GM18951 (cell line): ENCODE measurements around the gene ADA.

Experiments used
- POLR2A ChIP-seq: IDR thresholded peaks from 4 replicates; pipeline ENCODE4 v1.6.1; 2011; ENCODE audit warnings: mild to moderate bottlenecking; ENCODE audit not compliant: insufficient read length, insufficient read depth; ENCODE audit errors: extremely low read depth
- in situ Hi-C: fragments of 300-500 bp; cut with MboI; formaldehyde crosslinking; loops from one replicate; pipeline ENCODE4 v1.12.0; 2022; ENCODE audit warnings: low sequenced_read_pairs, mixed read lengths, inconsistent platforms; ENCODE audit not compliant: unreplicated experiment

Gene ADA

DNA sequence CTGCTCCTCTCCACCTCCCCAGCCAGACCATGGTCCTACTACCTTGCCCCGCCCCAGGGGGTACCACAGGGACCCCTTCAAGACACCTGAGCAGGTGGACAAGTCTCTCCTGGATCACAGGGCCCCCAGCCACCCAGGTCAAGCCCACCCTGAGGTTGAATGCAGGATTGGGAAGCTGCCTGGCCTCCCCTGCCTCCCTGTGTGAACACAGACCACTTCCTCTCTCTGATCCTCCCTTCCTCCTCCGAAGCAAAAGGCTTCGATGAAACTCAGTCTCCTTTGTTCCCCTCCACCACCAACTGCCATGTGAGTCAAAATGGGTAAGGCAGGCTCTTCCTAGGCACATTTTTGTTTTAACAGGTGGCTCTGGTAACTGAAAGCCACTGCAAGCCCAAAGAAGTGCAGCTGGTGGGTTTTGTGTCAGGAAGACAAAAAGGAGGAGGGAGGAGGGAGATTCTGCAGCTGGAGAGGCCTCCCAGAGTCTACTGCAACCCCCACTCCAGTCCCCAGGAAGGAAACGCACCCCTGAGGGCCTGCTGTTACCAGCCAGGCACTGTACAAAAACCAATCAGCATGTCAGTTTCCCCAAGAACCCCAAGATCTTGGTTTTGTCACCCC lies 5.4 kb downstream of the ADA start:
- no peak for TF ChIP-seq POLR2A

GRCh38 chr20:44644667-44645131 lies 6.8 kb downstream of the ADA start:
- TF ChIP-seq POLR2A = no peak
- in situ Hi-C loops = no loop called here

More for the DNA sequence above, 5.4 kb downstream of the ADA start:
- in situ Hi-C loops = no loop called here

- in situ Hi-C loops = no loop called here
- no peak for TF ChIP-seq POLR2A
Measured at GRCh38 chr20:44644230-44644617, 7.3 kb downstream of the ADA start.

DNA sequence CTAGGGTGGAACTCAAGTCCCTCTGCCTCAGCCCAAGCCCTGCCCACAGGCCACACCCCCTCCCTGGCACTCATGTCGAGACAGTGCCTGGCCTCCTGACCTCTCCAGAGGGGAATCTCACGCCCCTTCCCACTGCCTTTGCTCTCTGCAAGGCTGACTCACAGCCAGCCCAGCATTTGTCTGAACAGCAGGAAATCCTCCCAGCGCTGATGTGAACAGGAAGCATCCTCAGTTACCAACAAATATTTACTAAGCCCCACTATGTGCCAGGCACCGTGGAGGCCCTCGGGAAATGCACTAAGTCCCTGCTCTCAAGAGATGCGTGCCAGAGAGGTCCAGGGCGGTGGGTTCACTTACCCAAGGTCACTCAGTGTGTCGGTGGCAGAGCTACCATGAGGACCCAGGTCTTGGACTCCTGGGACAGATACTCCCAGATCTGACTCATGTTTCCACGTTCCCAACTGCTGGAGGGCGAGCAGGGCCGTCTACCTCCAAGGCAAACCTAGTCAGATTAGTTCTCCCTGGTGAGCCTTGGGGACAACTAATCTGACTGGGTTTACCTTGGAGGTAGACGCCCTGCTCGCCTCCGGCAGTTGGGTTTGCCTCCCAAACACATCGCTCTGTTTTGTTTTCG lies 7.8 kb downstream of the ADA start:
- in situ Hi-C loops = no loop called here

DNA sequence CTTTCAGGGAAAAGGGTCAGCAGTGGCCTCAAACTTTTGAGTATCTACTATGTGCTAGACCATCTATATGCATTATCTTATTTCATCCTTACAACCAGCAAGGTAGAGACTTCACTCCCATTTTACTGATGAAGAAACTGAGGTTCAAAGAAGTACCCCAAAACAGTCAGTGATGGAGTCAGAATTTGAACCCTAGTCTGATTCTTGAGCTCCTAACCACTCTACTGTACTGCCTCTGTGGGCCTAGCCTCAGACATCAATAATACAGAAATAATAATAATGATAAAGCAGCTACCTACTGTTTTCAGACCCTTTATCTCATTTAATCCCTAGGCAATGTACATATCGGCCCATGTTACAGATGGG lies 8.4 kb downstream of the ADA start:
- in situ Hi-C loops = no loop called here
- TF ChIP-seq POLR2A = no peak

More for the DNA sequence above, 7.8 kb downstream of the ADA start:
- TF ChIP-seq POLR2A = no peak

GRCh38 chr20:44642203-44643153 lies 9.0 kb downstream of the ADA start:
- TF ChIP-seq POLR2A = peak; percentile 46
- in situ Hi-C loops = no loop called here

- no peak for TF ChIP-seq POLR2A
Measured at GRCh38 chr20:44641325-44641724, 10.2 kb downstream of the ADA start.

DNA sequence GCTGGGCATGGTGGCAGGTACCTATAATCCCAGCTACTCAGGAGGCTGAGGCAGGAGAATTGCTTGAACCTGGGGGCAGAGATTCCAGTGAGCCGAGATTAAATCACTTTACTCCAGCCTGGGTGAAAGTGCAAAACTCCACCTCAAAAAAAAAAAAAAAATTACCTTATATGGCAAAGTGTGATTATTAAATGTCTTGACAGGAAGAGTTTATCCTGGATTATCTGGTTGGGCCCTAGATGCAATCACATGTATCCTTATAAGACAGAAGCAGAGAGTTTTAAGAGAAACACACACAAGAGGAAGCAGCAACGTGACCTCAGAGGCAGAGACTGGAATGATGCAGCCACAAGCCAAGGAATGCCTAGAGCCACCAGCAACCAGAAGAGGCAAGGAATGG lies 11.0 kb downstream of the ADA start:
- in situ Hi-C loops = no loop called here
- no peak for TF ChIP-seq POLR2A

More at GRCh38 chr20:44641325-44641724, 10.2 kb downstream of the ADA start:
- in situ Hi-C loops = no loop called here

DNA sequence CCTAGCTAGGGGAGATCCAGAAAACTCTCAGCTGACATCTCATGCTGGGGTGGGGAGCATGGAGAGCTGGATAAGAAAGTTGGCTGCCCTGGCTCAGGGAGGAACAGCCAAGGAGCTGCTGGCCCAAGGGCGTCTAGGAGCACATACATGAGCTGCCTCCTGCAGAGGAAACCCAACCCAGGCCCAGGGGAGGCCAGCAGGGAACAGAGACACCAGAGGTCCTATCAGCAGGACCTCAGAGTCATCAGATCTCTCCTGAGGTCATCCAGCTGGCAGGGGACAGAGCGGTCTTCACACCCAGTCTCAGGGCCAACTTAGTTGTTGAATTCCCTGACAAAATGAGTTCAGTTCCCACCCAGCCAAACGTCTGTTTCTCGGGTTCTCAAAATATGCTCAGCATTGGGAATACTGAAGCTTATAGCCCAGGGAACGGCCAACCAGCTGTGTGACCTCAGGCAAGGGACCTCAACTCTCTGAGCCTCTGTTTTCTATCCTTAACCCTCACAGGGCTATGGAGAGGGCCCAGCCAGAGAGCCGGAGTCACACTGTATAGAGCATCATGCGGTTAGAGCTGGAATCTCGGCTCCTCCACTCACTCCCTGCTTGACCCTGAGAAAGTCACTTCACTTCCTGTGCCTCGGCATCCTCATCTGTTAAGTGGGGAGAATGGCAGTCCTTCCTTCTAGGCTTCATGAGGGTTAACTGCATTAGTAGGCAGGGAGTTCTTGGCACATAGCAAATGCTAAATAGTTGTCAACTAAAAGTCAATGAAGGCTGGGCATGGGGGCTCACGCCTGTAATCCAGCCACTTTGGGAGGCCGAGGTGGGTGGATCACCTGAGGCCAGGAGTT lies 13.8 kb downstream of the ADA start:
- TF ChIP-seq POLR2A = no peak
- in situ Hi-C loops = no loop called here

DNA sequence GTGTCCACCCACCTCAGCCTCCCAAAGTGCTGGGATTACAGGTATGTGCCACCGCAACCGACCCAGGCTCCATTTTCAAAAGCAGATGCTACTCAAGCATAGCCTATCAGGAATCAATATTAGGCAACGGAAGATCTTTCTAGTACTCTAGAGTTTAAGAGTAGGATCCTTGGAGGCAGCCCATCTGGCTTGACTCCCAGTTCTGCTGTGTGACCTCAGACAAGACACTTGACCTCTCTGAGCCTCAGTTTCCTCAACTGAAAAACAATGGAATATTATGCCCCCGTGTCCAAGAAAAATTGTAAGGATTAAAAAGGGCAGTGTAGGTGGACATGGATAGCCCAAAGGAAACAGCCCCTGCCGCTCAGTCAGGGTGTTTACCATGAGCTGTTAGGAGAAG lies 14.5 kb downstream of the ADA start:
- TF ChIP-seq POLR2A = no peak
- in situ Hi-C loops = no loop called here

DNA sequence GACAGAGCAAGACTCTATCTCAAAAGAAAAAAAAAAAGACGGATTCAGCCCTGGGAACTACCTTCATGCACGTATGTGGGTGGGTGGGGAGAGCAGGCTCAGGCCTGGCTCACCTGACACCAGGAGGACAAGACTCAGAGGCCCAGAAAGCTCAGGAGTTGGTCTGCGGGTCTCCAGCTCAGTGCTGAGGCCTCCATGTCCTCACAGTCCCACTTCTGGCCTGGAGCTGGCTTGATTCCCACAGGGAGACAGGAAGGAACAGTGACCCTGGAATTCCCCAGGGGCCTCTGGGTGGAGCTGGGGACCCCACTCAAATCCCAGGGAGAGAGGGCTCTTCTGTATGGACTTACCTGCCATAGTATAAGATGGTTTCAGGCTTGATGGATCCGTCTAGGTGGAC lies 15.6 kb downstream of the ADA start:
- no peak for TF ChIP-seq POLR2A
- in situ Hi-C loops = no loop called here

- TF ChIP-seq POLR2A = no peak
Measured at GRCh38 chr20:44633872-44634600, 17.5 kb downstream of the ADA start.

More at GRCh38 chr20:44633872-44634600, 17.5 kb downstream of the ADA start:
- in situ Hi-C loops = no loop called here
